ENCODE measurements around the gene HSD17B13. TPM values are rescaled to one million over a fixed set of nuclear protein-coding genes. Genes with fewer than 3 reads are reported as not detected.

The HSD17B13 gene
- total RNA-seq, 1 experiment from 2014 or later, result 0.14 TPM

DNA sequence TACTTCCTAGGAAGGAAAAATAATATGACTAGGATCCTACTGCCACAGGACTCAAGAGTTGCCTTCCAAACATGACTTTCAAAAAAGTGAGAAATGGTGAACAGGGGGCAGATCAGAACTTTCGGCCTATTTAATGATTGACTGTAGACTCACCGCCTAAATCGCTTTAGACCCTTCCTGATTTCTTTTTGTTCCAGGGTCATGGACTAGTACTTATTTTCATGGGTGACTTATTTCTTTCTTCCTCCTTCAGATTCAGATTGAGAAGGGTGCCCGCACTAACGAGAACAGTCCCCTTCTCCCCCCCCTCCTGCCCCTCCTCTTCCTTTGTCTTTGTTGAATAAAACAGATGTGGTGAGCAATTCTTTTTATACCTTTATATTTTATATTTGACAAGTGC is 54.3 kb downstream of the HSD17B13 start:
- Histone ChIP-seq H3K4me1 (no peaks in the 10 kb centered on the region), H3K9me3 (no peaks in the 10 kb centered on the region), H3K4me3 (ENCODE audit: low read depth, low read length) (no peak overlapping the region), H3K27me3 (replicated peaks; ENCODE audit: control insufficient read depth, insufficient read depth, low read length) (no peaks in the 10 kb centered on the region), H3K36me3 (ENCODE audit: control insufficient read depth, insufficient read depth, low read length) (no peaks in the 10 kb centered on the region)
- Mint-ChIP-seq H3K4me3 (ENCODE audit: unreplicated experiment) (no peak overlapping the region), H3K27me3 (ENCODE audit: insufficient read depth, unreplicated experiment) (peaks cover 2% of the 10 kb centered on the region), H3K9me3 (ENCODE audit: unreplicated experiment) (no peaks in the 10 kb centered on the region), H3K27ac (ENCODE audit: unreplicated experiment) (no peak overlapping the region), H3K36me3 (ENCODE audit: insufficient read depth, unreplicated experiment) (no peaks in the 10 kb centered on the region), H3K4me1 (ENCODE audit: low read depth, unreplicated experiment) (no peaks in the 10 kb centered on the region)
- BruUV-seq (replicated peaks), result no TSS peak
- ChIA-PET POLR2A (no interaction called here), CTCF (no interaction called here)
- no peak for DNase-seq
- TF ChIP-seq, protein P1, sequence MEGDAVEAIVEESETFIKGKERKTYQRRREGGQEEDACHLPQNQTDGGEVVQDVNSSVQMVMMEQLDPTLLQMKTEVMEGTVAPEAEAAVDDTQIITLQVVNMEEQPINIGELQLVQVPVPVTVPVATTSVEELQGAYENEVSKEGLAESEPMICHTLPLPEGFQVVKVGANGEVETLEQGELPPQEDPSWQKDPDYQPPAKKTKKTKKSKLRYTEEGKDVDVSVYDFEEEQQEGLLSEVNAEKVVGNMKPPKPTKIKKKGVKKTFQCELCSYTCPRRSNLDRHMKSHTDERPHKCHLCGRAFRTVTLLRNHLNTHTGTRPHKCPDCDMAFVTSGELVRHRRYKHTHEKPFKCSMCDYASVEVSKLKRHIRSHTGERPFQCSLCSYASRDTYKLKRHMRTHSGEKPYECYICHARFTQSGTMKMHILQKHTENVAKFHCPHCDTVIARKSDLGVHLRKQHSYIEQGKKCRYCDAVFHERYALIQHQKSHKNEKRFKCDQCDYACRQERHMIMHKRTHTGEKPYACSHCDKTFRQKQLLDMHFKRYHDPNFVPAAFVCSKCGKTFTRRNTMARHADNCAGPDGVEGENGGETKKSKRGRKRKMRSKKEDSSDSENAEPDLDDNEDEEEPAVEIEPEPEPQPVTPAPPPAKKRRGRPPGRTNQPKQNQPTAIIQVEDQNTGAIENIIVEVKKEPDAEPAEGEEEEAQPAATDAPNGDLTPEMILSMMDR (IDR thresholded peaks at IDR 0.05; ENCODE audit: insufficient read depth in 1 of 2, low read depth in 1 of 2, low read length in 1 of 2, severe bottlenecking in 1 of 2, unreplicated experiment in 1 of 2), result no peak
- intact Hi-C loops (cut with micrococcal nuclease; ENCODE audit: unreplicated experiment), result no loop called here

GRCh38 chr4:87266986-87267385 is 55.7 kb downstream of the HSD17B13 start:
- no peaks in the 10 kb centered on the region for H3K27me3 ChIP-seq (replicated peaks; ENCODE audit: control insufficient read depth, insufficient read depth, low read length)
- Mint-ChIP-seq H3K4me1 (ENCODE audit: low read depth, unreplicated experiment) (no peaks in the 10 kb centered on the region), H3K36me3 (ENCODE audit: insufficient read depth, unreplicated experiment) (no peaks in the 10 kb centered on the region), H3K27ac (ENCODE audit: unreplicated experiment) (no peak overlapping the region), H3K4me3 (ENCODE audit: unreplicated experiment) (no peak overlapping the region), H3K27me3 (ENCODE audit: insufficient read depth, unreplicated experiment) (peaks cover 2% of the 10 kb centered on the region), H3K9me3 (ENCODE audit: unreplicated experiment) (peaks cover 9% of the 10 kb centered on the region)
- TF ChIP-seq, protein P1 (IDR thresholded peaks at IDR 0.05; ENCODE audit: insufficient read depth in 1 of 2, low read depth in 1 of 2, low read length in 1 of 2, severe bottlenecking in 1 of 2, unreplicated experiment in 1 of 2), result no peak
- no TSS peak for BruUV-seq (replicated peaks)
- H3K36me3 ChIP-seq (ENCODE audit: control insufficient read depth, insufficient read depth, low read length), result no peaks in the 10 kb centered on the region
- no peak overlapping the region for H3K4me3 ChIP-seq (ENCODE audit: low read depth, low read length)
- DNase-seq, result no peak
- no peaks in the 10 kb centered on the region for H3K4me1 ChIP-seq
- ChIA-PET CTCF (no interaction called here), POLR2A (no interaction called here)
- H3K9me3 ChIP-seq, result peaks cover 3% of the 10 kb centered on the region; the same call in 1 of the 2 replicates
- intact Hi-C loops (cut with micrococcal nuclease; ENCODE audit: unreplicated experiment), result no loop called here

DNA sequence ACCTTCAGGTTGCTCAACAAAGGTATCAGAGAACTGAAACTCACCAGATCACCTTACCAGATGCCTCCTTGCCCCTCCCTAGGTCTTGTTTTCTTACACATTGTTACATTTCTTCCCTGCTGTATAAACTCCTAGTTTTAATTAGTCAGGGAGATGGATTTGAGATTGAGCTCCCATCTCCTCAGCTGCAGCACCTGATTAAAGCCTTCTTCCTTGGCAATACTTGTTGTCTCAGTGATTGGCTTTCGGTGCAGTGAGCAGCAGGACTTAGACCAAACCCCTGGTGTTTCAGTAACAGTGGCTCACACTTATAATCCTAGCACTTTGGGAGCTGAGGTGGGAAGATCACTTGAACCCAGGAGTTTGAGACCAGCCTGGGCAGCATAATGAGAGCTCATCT is 59.8 kb downstream of the HSD17B13 start:
- TF ChIP-seq, protein P1 (IDR thresholded peaks at IDR 0.05; ENCODE audit: insufficient read depth in 1 of 2, low read depth in 1 of 2, low read length in 1 of 2, severe bottlenecking in 1 of 2, unreplicated experiment in 1 of 2), result no peak
- H3K9me3 Mint-ChIP-seq (ENCODE audit: unreplicated experiment), result peaks cover 9% of the 10 kb centered on the region

More for the DNA sequence above, 59.8 kb downstream of the HSD17B13 start:
- BruUV-seq (replicated peaks), result no TSS peak
- H3K4me1 Mint-ChIP-seq (ENCODE audit: low read depth, unreplicated experiment), result no peaks in the 10 kb centered on the region
- Histone ChIP-seq H3K27me3 (replicated peaks; ENCODE audit: control insufficient read depth, insufficient read depth, low read length) (no peaks in the 10 kb centered on the region), H3K4me3 (ENCODE audit: low read depth, low read length) (no peak overlapping the region), H3K9me3 (peaks cover 3% of the 10 kb centered on the region; the same call in 1 of the 2 replicates), H3K4me1 (no peaks in the 10 kb centered on the region), H3K36me3 (ENCODE audit: control insufficient read depth, insufficient read depth, low read length) (no peaks in the 10 kb centered on the region)
- intact Hi-C loops (cut with micrococcal nuclease; ENCODE audit: unreplicated experiment), result no loop called here
- no peak for DNase-seq
- POLR2A ChIA-PET, result no interaction called here
- no peak overlapping the region for H3K4me3 Mint-ChIP-seq (ENCODE audit: unreplicated experiment)
- no peaks in the 10 kb centered on the region for H3K27me3 Mint-ChIP-seq (ENCODE audit: insufficient read depth, unreplicated experiment)
- no peaks in the 10 kb centered on the region for H3K36me3 Mint-ChIP-seq (ENCODE audit: insufficient read depth, unreplicated experiment)
- CTCF ChIA-PET, result no interaction called here
- H3K27ac Mint-ChIP-seq (ENCODE audit: unreplicated experiment), result no peak overlapping the region
